DOHH2 (cell line): Measurements from ENCODE around the gene ENTPD8.

Experiments used
- EZH2phosphoT487 ChIP-seq: fragments of 200-600 bp; sonication (generic); IDR thresholded peaks from 2 replicates; pipeline ENCODE4 v1.6.1; 2017; ENCODE audit warnings: borderline replicate concordance, mild to moderate bottlenecking, antibody characterized with exemption, low read length, moderate library complexity, mixed read lengths
- TF ChIP-seq, protein P1 (sequence below): fragments of 200-600 bp; sonication (generic); IDR thresholded peaks from one replicate; pipeline ENCODE4 v1.5.1; 2014; ENCODE audit warnings: antibody characterized with exemption, mild to moderate bottlenecking, low read depth, low read length; ENCODE audit not compliant: poor library complexity, severe bottlenecking

DNA sequence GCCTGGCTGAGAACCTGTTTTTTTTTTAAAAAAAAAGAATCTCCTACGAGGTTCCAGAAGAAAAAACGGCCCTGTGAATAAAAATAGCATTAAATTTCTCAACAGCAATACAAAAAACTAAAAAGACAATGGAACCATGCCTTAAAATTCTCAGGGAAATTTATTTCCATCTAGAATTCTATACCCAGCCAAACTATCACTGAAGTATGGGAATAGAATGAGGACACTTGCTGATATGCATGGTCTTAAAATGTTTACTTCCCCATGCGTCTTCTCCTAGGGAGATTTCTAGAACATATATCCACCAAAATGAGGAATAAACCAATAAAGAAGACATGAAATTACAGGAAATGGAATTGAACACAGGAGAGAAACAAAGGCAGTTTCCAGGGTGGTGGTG lies 34.5 kb upstream of the ENTPD8 start:
- TF ChIP-seq, protein P1, sequence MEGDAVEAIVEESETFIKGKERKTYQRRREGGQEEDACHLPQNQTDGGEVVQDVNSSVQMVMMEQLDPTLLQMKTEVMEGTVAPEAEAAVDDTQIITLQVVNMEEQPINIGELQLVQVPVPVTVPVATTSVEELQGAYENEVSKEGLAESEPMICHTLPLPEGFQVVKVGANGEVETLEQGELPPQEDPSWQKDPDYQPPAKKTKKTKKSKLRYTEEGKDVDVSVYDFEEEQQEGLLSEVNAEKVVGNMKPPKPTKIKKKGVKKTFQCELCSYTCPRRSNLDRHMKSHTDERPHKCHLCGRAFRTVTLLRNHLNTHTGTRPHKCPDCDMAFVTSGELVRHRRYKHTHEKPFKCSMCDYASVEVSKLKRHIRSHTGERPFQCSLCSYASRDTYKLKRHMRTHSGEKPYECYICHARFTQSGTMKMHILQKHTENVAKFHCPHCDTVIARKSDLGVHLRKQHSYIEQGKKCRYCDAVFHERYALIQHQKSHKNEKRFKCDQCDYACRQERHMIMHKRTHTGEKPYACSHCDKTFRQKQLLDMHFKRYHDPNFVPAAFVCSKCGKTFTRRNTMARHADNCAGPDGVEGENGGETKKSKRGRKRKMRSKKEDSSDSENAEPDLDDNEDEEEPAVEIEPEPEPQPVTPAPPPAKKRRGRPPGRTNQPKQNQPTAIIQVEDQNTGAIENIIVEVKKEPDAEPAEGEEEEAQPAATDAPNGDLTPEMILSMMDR: no peak
- no peak for TF ChIP-seq EZH2phosphoT487
